Glutamatergic neuron (in vitro differentiated cells): Measurements from ENCODE around the gene FGF3. TPM values are rescaled to one million over a fixed set of nuclear protein-coding genes. Genes with fewer than 3 reads are reported as not detected.

ENCODE experiments used
- DNase-seq: peaks from one replicate; pipeline ENCODE4 v3.0.0; 2022
- H3K27ac Mint-ChIP-seq: one replicate; pipeline ENCODE4 v1.8.0; 2020; ENCODE audit warnings: mild to moderate bottlenecking, mixed read lengths, inconsistent platforms; ENCODE audit not compliant: unreplicated experiment
- H3K27me3 Mint-ChIP-seq: one replicate; pipeline ENCODE4 v1.8.0; 2020; ENCODE audit warnings: mild to moderate bottlenecking, moderate library complexity, mixed read lengths, inconsistent platforms; ENCODE audit not compliant: unreplicated experiment
- H3K36me3 Mint-ChIP-seq: one replicate; pipeline ENCODE4 v1.8.0; 2020; ENCODE audit warnings: mild to moderate bottlenecking, mixed read lengths, inconsistent platforms; ENCODE audit not compliant: unreplicated experiment
- H3K4me1 Mint-ChIP-seq: one replicate; pipeline ENCODE4 v1.8.0; 2020; ENCODE audit warnings: mild to moderate bottlenecking, low read depth, mixed read lengths, inconsistent platforms; ENCODE audit not compliant: unreplicated experiment
- H3K4me3 Mint-ChIP-seq: one replicate; pipeline ENCODE4 v1.8.0; 2020; ENCODE audit warnings: mild to moderate bottlenecking, mixed read lengths, inconsistent platforms; ENCODE audit not compliant: unreplicated experiment
- H3K9me3 Mint-ChIP-seq: one replicate; pipeline ENCODE4 v1.8.0; 2020; ENCODE audit warnings: mild to moderate bottlenecking, moderate library complexity, mixed read lengths, inconsistent platforms; ENCODE audit not compliant: unreplicated experiment
- total RNA-seq: library from RNA; stranded (reverse); fragmentation: NEBNext Ultra II Directional; extraction: Animal tissue kit (Norgen Biotek cat#: 25700); gene quantifications from one replicate; pipeline ENCODE4 v1.2.1, GENCODE V29; 2021; ENCODE audit not compliant: unreplicated experiment
- TF ChIP-seq, protein P1 (sequence below): fragments of 200-600 bp; sonication (generic); IDR thresholded peaks from one replicate; pipeline ENCODE4 v1.5.0; 2021; ENCODE audit not compliant: partially characterized antibody, unreplicated experiment

FGF3 gene
- total RNA-seq, 1 donor from 2014 or later = not detected

DNA sequence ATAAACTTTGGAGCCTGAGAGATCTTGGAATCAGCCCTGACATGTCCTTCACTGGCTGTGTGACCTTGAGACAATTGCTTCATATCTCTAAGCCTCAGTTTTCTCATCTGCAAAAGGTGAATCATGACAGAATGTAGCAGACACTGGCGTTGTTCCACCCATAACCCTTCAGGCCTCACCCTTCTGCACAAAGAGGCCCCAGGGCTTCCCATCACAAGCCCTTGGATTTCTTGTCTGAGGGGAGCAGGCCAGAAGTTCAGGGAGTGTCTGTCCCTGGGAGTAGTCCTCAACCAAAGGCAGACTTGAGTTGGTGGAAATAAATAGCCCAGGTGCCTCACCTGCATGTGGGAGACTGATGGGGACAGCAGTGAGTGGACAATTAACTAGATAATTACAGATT is 16.6 kb downstream of the FGF3 start:
- no peak overlapping the region for H3K4me3 Mint-ChIP-seq
- no peaks in the 10 kb centered on the region for H3K4me1 Mint-ChIP-seq
- H3K36me3 Mint-ChIP-seq = no peaks in the 10 kb centered on the region
- no peaks in the 10 kb centered on the region for H3K9me3 Mint-ChIP-seq
- DNase-seq = no peak
- no peak overlapping the region for H3K27ac Mint-ChIP-seq
- TF ChIP-seq, protein P1, sequence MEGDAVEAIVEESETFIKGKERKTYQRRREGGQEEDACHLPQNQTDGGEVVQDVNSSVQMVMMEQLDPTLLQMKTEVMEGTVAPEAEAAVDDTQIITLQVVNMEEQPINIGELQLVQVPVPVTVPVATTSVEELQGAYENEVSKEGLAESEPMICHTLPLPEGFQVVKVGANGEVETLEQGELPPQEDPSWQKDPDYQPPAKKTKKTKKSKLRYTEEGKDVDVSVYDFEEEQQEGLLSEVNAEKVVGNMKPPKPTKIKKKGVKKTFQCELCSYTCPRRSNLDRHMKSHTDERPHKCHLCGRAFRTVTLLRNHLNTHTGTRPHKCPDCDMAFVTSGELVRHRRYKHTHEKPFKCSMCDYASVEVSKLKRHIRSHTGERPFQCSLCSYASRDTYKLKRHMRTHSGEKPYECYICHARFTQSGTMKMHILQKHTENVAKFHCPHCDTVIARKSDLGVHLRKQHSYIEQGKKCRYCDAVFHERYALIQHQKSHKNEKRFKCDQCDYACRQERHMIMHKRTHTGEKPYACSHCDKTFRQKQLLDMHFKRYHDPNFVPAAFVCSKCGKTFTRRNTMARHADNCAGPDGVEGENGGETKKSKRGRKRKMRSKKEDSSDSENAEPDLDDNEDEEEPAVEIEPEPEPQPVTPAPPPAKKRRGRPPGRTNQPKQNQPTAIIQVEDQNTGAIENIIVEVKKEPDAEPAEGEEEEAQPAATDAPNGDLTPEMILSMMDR = no peak
- H3K27me3 Mint-ChIP-seq = peaks cover 8% of the 10 kb centered on the region

DNA sequence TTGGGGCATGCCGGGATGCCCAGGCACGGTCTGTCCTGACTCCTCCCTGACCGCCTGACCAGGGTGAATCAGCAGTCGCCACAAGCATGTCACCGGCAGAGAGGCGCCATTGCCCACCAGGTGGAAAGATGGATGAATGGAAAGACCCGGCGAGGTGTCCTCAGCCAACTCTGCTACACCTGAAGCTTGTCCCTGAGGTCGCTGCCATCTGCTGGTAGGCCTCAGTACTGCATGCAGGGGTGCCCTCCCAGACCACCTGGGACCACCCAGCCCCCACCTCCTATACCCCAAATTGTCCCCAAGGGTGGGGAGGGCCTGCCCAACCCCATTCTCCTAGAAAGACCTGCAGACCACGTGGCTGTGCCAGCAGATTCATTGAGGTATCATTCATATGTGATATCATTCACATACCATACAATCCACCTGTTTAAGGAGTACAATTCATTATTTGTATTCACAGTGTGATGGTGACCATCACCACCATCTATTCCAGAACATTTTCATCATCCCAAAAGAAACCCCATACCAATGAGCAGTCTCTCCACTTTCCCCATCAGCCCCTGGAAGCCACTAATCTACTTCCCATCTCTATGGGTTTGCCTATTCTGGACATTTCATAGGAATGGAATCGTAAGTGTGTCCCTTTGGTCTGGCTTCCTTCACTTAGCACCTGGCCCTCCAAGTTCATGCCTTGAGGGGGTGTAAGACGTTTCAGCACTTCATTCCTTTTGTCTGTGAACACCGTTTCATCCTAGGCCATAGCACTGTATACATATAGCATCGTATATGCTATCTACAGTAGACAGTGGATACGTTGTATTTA is 17.5 kb downstream of the FGF3 start:
- no peak overlapping the region for H3K27ac Mint-ChIP-seq
- DNase-seq = peak; percentile 70

DNA sequence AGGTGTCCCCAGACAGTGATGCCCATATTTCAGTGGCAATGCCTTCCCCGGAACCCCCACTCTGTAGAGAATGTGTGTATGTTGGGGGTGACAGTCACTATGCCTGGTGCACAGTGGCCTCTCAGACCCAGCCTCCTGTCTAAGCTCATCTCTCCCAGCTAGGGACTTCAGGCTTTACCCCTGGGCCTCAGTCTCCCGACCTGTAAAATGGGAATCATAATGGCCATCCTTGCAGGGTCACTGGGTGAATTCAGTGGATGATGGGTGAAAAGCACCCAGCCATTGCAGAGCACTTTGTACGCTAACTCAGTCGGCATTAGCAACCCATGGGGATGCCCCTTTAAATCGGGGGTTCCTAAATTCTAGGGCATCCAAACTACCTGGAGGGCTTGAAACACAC is 18.9 kb downstream of the FGF3 start:
- peaks cover 2% of the 10 kb centered on the region for H3K27me3 Mint-ChIP-seq
- no peaks in the 10 kb centered on the region for H3K4me1 Mint-ChIP-seq
- no peaks in the 10 kb centered on the region for H3K9me3 Mint-ChIP-seq
- DNase-seq = no peak
- TF ChIP-seq, protein P1 = no peak
- no peaks in the 10 kb centered on the region for H3K36me3 Mint-ChIP-seq
- no peak overlapping the region for H3K27ac Mint-ChIP-seq
- no peak overlapping the region for H3K4me3 Mint-ChIP-seq

More for the DNA sequence above, 17.5 kb downstream of the FGF3 start:
- no peaks in the 10 kb centered on the region for H3K36me3 Mint-ChIP-seq
- TF ChIP-seq, protein P1 = peak; percentile 98
- H3K9me3 Mint-ChIP-seq = no peaks in the 10 kb centered on the region
- peaks cover 4% of the 10 kb centered on the region for H3K27me3 Mint-ChIP-seq
- H3K4me1 Mint-ChIP-seq = no peaks in the 10 kb centered on the region
- no peak overlapping the region for H3K4me3 Mint-ChIP-seq

DNA sequence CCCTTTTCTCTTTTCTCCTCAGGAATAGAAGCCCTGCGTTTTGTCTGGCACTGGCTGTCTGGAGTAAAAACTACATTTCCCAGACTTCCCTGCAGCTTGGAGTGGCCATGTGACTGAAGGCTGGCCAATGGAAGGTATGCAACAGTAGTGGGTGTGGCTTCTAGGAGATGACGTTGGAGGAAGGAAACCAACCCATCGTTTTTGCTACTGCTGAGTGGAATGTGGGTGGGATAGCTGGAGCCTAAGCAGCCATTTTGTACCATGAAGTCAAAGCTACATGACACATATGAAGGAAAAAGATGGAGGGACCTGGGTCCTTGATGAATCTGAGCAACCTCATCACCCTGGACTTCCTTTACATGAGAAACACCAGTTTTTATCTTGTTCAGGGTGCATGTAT is 19.6 kb downstream of the FGF3 start:
- H3K27ac Mint-ChIP-seq = no peak overlapping the region
- TF ChIP-seq, protein P1 = no peak
- H3K4me1 Mint-ChIP-seq = no peaks in the 10 kb centered on the region
- H3K27me3 Mint-ChIP-seq = peaks cover 2% of the 10 kb centered on the region
- H3K36me3 Mint-ChIP-seq = no peaks in the 10 kb centered on the region
- no peak overlapping the region for H3K4me3 Mint-ChIP-seq
- DNase-seq = no peak
- no peaks in the 10 kb centered on the region for H3K9me3 Mint-ChIP-seq

DNA sequence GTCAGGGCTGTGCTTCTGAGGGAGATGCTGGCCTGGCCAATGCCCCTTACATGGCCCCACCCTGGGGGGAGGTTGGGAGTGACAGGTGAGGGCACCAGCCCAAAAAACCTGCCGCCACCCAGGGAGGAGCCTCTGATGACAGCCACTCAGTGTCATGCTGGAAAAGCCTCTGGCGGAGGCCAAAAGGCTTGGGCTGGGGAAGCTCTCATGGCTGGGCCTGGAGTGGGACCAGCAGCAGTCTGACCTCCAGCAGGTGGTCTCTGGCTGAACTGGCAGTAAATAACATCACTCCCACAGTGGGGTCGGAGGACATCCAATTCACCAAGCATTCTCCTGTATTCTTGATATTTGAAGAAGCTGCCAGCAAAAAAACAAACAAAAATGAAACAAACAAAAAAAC is 20.1 kb downstream of the FGF3 start:
- Mint-ChIP-seq H3K9me3 (no peaks in the 10 kb centered on the region), H3K36me3 (no peaks in the 10 kb centered on the region), H3K4me1 (no peaks in the 10 kb centered on the region), H3K27me3 (peaks cover 2% of the 10 kb centered on the region), H3K27ac (no peak overlapping the region), H3K4me3 (no peak overlapping the region)
- TF ChIP-seq, protein P1 = no peak
- no peak for DNase-seq
